Uterus (tissue), 4 donors: ENCODE results near the gene CHMP3. TPM values are rescaled to one million over a fixed set of nuclear protein-coding genes. Genes with fewer than 3 reads are reported as not detected.
"Not testable (repeated sequence)": the region's sequence is repeated elsewhere in the genome, so short reads cannot be mapped to it uniquely, and the experiment has no call there.

Experiments
- DNase-seq, 2 donors: peaks; one replicate each; pipeline ENCODE4 v3.0.0-alpha.2; 2019 to 2020
- H3K27ac ChIP-seq, 2 donors: fragments of 200-600 bp; sonication (generic); 1 replicate in 1 of 2; 2 replicates in 1 of 2; pipeline ENCODE4 v1.5.1; 2016 to 2018
- H3K27me3 ChIP-seq, 2 donors: fragments of 200-600 bp; sonication (generic); one replicate each; pipeline ENCODE4 v1.5.1; 2018 to 2019; ENCODE audit warnings: control low read depth in 1 of 2
- H3K36me3 ChIP-seq, 2 donors: fragments of 200-600 bp; sonication (generic); one replicate each; pipeline ENCODE4 v1.5.1; 2019; ENCODE audit warnings: control low read depth in 1 of 2
- H3K4me1 ChIP-seq, 2 donors: fragments of 200-600 bp; sonication (generic); one replicate each; pipeline ENCODE4 v1.5.1; 2018 to 2019; ENCODE audit warnings: control low read depth in 1 of 2
- H3K4me3 ChIP-seq, 2 donors: fragments of 200-600 bp; sonication (generic); 1 replicate in 1 of 2; 2 replicates in 1 of 2; pipeline ENCODE4 v1.5.1; 2018 to 2019; ENCODE audit warnings: mild to moderate bottlenecking in 1 of 2
- H3K9me3 ChIP-seq, 2 donors: fragments of 200-600 bp; sonication (generic); one replicate each; pipeline ENCODE4 v1.5.1; 2019; ENCODE audit warnings: control low read depth in 1 of 2
- POLR2A ChIP-seq, 2 donors: fragments of 450-650 bp; IDR thresholded peaks; one replicate each; pipeline ENCODE4 v1.6.1; 2016; ENCODE audit warnings: antibody characterized with exemption in 2 of 2, mild to moderate bottlenecking in 1 of 2, moderate library complexity in 1 of 2
- intact Hi-C: fragments of 100-400 bp; cut with DNase I; formaldehyde crosslinking; loops from one replicate; pipeline ENCODE4 v1.15.1; 2023; ENCODE audit warnings: low total_unique reads
- total RNA-seq, 4 donors: library from RNA; depleted of rRNA in 3 of 4; stranded (reverse); fragments of >200 nt in 3 of 4; gene quantifications; one replicate each; pipeline versions ENCODE4 v1.1.0 to v1.2.4, GENCODE V29; 2014 to 2023
- TF ChIP-seq, protein P1 (sequence below), 4 experiments: fragments of 200-600 bp in 2 of 4; fragments of 450-650 bp in 2 of 4; sonication (generic) in 2 of 4; IDR thresholded peaks; one replicate each; pipeline ENCODE4 v1.5.1; 2016 to 2019; ENCODE audit warnings: antibody characterized with exemption in 4 of 4, mild to moderate bottlenecking in 2 of 4, moderate library complexity in 1 of 4
- donor health status: DM: yes; HTN: yes; CAD: no.

The CHMP3 gene
- total RNA-seq, 4 donors from 2014 or later, result 62.4 to 143 (median 94.4) TPM

GRCh38 chr2:86552889-86553288 lies 10.4 kb downstream of the CHMP3 start:
- no peak for DNase-seq
- no peak overlapping the region for H3K27ac ChIP-seq
- H3K36me3 ChIP-seq, result no peaks in the 10 kb centered on the region
- intact Hi-C loops, result no loop called here
- no peaks in the 10 kb centered on the region for H3K4me1 ChIP-seq
- no peaks in the 10 kb centered on the region for H3K27me3 ChIP-seq
- TF ChIP-seq POLR2A (IDR thresholded peaks at IDR 0.05), result no peak
- TF ChIP-seq, protein P1, sequence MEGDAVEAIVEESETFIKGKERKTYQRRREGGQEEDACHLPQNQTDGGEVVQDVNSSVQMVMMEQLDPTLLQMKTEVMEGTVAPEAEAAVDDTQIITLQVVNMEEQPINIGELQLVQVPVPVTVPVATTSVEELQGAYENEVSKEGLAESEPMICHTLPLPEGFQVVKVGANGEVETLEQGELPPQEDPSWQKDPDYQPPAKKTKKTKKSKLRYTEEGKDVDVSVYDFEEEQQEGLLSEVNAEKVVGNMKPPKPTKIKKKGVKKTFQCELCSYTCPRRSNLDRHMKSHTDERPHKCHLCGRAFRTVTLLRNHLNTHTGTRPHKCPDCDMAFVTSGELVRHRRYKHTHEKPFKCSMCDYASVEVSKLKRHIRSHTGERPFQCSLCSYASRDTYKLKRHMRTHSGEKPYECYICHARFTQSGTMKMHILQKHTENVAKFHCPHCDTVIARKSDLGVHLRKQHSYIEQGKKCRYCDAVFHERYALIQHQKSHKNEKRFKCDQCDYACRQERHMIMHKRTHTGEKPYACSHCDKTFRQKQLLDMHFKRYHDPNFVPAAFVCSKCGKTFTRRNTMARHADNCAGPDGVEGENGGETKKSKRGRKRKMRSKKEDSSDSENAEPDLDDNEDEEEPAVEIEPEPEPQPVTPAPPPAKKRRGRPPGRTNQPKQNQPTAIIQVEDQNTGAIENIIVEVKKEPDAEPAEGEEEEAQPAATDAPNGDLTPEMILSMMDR (IDR thresholded peaks at IDR 0.05), result no peak
- no peaks in the 10 kb centered on the region for H3K9me3 ChIP-seq
- no peak overlapping the region for H3K4me3 ChIP-seq

DNA sequence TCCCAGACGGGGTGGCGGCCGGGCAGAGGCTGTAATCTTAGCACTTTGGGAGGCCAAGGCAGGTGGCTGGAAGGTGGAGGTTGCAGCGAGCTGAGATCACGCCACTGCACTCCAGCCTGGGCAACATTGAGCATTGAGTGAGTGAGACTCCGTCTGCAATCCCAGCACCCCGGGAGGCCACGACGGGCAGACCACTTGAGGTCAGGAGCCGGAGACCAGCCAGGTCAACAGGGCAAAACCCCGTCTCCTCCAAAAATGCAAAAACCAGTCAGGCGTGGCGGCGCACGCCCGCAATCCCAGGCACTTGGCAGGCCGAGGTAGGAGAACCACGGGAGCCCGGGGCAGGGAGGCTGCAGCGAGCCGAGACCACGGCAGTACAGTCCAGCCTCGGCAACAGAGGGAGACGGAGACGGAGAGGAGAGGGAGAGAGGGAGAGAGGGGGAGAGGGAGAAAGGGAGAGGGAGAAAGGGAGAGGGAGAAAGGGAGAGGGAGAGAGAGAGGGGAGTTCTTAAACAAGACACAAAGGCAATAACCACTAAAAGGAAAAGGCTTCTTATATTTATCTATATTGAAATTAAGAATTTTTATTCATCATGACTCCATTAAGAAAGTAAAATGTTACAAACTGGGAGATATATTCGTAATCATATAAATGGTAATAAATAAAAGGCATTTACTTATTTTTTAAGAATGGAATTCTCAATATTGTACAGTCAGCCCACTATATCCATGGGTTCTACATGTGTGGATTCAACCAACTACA lies 13.1 kb downstream of the CHMP3 start:
- DNase-seq, H3K4me1 ChIP-seq, intact Hi-C loops, H3K27ac ChIP-seq, H3K4me3 ChIP-seq, H3K27me3 ChIP-seq, H3K9me3 ChIP-seq, H3K36me3 ChIP-seq: not testable (repeated sequence)

GRCh38 chr2:86549440-86549839 lies 13.8 kb downstream of the CHMP3 start:
- H3K9me3 ChIP-seq, H3K27ac ChIP-seq, DNase-seq, intact Hi-C loops, H3K4me3 ChIP-seq, H3K27me3 ChIP-seq, H3K36me3 ChIP-seq, H3K4me1 ChIP-seq: not testable (repeated sequence)

GRCh38 chr2:86548913-86549396 lies 14.3 kb downstream of the CHMP3 start:
- H3K4me3 ChIP-seq, DNase-seq, H3K36me3 ChIP-seq, H3K27ac ChIP-seq, intact Hi-C loops, H3K9me3 ChIP-seq, H3K4me1 ChIP-seq, H3K27me3 ChIP-seq: not testable (repeated sequence)

DNA sequence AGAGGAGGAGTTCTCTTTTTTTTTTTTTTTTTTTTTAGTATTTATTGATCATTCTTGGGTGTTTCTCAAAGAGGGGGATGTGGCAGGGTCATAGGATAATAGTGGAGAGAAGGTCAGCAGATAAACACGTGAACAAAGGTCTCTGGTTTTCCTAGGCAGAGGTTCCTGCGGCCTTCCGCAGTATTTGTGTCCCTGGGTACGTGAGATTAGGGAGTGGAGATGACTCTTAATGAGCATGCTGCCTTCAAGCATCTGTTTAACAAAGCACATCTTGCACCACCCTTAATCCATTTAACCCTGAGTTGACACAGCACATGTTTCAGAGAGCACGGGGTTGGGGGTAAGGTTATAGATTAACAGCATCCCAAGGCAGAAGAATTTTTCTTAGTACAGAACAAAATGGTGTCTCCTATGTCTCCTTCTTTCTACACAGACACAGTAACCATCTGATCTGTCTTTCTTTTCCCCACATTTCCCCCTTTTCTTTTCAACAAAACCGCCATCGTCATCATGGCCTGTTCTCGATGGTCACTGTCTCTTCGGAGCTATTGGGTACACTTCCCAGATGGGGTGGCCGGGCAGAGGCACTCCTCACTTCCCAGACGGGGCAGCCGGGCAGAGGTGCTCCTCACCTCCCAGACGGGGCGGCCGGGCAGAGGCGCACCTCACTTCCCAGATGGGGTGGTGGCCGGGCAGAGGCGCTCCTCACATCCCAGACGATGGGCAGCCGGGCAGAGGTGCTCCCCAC lies 14.9 kb downstream of the CHMP3 start:
- H3K36me3 ChIP-seq, H3K4me1 ChIP-seq, H3K27ac ChIP-seq, DNase-seq, H3K27me3 ChIP-seq, intact Hi-C loops, H3K4me3 ChIP-seq, H3K9me3 ChIP-seq: not testable (repeated sequence)

GRCh38 chr2:86545296-86545924 lies 17.8 kb downstream of the CHMP3 start:
- intact Hi-C loops, H3K4me3 ChIP-seq, H3K27me3 ChIP-seq, DNase-seq, H3K4me1 ChIP-seq, H3K27ac ChIP-seq, H3K36me3 ChIP-seq, H3K9me3 ChIP-seq: not testable (repeated sequence)

DNA sequence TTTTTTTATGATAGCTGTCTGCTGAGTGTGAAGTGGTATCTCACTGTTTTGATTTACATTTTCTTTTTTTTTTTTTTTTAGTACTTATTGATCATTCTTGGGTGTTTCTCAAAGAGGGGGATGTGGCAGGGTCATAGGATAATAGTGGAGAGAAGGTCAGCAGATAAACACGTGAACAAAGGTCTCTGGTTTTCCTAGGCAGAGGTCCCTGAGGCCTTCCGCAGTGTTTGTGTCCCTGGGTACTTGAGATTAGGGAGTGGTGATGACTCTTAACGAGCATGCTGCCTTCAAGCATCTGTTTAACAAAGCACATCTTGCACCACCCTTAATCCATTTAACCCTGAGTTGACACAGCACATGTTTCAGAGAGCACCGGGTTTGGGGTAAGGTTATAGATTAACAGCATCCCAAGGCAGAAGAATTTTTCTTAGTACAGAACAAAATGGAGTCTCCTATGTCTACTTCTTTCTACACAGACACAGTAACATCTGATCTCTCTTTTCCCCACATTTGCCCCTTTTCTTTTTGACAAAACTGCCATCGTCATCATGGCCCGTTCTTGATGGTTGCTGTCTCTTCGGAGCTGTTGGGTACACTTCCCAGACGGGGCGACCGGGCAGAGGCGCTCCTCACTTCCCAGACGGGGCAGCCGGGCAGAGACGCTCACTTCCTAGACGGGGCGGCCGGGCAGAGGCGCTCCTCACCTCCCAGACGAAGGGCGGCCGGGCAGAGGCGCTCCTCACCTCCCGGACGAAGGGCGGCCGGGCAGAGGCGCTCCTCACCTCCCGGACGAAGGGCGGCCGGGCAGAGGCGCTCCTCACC lies 18.8 kb downstream of the CHMP3 start:
- H3K27ac ChIP-seq, DNase-seq, H3K4me1 ChIP-seq, H3K9me3 ChIP-seq, H3K27me3 ChIP-seq, H3K4me3 ChIP-seq, intact Hi-C loops, H3K36me3 ChIP-seq: not testable (repeated sequence)
